Neural crest cell (in vitro differentiated cells): ENCODE results near the gene RALB. TPM values are rescaled to one million over a fixed set of nuclear protein-coding genes. Genes with fewer than 3 reads are reported as not detected.
A peak's percentile ranks its signal among the peaks of the same experiment; 100 is the strongest.
"Not testable (repeated sequence)": the region's sequence is repeated elsewhere in the genome, so short reads cannot be mapped to it uniquely, and the experiment has no call there.

ENCODE experiments used
- DNase-seq: peaks from one replicate; pipeline ENCODE4 v3.0.0; 2021; ENCODE audit warnings: low read depth, mixed read lengths, low spot score
- H3K27ac Mint-ChIP-seq: one replicate; pipeline ENCODE4 v1.8.0; 2021; ENCODE audit warnings: mild to moderate bottlenecking, mixed read lengths; ENCODE audit not compliant: unreplicated experiment
- H3K27me3 Mint-ChIP-seq: 2 replicates; pipeline ENCODE4 v1.8.0; 2021; ENCODE audit warnings: low read depth, mild to moderate bottlenecking, mixed read lengths
- H3K36me3 Mint-ChIP-seq: 2 replicates; pipeline ENCODE4 v1.8.0; 2021; ENCODE audit warnings: low read depth, mild to moderate bottlenecking, mixed read lengths
- H3K4me1 Mint-ChIP-seq: 2 replicates; pipeline ENCODE4 v1.8.0; 2021; ENCODE audit warnings: mixed read lengths
- H3K4me3 Mint-ChIP-seq: one replicate; pipeline ENCODE4 v1.8.0; 2021; ENCODE audit warnings: mild to moderate bottlenecking, mixed read lengths
- H3K9me3 Mint-ChIP-seq: 2 replicates; pipeline ENCODE4 v1.8.0; 2021; ENCODE audit warnings: mixed read lengths
- total RNA-seq: library from RNA; stranded (reverse); gene quantifications from 2 replicates; pipeline ENCODE4 v1.2.1, GENCODE V29; 2021
- TF ChIP-seq, protein P1 (sequence below): fragments of 200-600 bp; sonication (generic); conservative IDR thresholded peaks from 2 replicates; pipeline ENCODE4 v1.5.0; 2021; ENCODE audit warnings: antibody characterized with exemption, mild to moderate bottlenecking

RALB gene
- total RNA-seq, 1 donor from 2014 or later: 29.3 TPM

DNA sequence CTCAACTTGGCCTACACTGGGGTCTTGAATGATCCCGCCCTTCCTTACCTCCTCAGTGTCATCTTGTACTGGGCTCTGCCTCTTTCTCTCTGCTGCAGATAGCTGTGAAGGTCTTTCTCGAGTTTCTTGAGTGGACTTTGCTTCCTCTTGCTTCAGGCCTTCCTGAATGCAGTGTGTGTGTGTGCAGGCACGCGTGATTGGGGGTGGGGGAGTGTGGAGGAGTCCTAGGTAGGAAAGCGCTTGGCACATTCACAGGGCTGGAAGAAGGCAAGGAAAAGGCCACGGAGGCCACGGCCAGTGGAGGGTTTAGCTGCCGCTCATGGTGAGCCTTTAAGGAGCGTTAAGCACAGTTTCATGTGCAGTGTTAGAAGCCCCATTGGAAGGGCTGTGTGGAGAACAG, 5.5 kb downstream of the RALB start:
- Mint-ChIP-seq H3K36me3 (peaks cover 9% of the 10 kb centered on the region), H3K4me3 (no peak overlapping the region), H3K9me3 (peaks cover 2% of the 10 kb centered on the region), H3K4me1 (peaks cover 44% of the 10 kb centered on the region), H3K27me3 (peaks cover 2% of the 10 kb centered on the region), H3K27ac (peak overlapping the region; percentile 74)
- TF ChIP-seq, protein P1, sequence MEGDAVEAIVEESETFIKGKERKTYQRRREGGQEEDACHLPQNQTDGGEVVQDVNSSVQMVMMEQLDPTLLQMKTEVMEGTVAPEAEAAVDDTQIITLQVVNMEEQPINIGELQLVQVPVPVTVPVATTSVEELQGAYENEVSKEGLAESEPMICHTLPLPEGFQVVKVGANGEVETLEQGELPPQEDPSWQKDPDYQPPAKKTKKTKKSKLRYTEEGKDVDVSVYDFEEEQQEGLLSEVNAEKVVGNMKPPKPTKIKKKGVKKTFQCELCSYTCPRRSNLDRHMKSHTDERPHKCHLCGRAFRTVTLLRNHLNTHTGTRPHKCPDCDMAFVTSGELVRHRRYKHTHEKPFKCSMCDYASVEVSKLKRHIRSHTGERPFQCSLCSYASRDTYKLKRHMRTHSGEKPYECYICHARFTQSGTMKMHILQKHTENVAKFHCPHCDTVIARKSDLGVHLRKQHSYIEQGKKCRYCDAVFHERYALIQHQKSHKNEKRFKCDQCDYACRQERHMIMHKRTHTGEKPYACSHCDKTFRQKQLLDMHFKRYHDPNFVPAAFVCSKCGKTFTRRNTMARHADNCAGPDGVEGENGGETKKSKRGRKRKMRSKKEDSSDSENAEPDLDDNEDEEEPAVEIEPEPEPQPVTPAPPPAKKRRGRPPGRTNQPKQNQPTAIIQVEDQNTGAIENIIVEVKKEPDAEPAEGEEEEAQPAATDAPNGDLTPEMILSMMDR: no peak
- no peak for DNase-seq

DNA sequence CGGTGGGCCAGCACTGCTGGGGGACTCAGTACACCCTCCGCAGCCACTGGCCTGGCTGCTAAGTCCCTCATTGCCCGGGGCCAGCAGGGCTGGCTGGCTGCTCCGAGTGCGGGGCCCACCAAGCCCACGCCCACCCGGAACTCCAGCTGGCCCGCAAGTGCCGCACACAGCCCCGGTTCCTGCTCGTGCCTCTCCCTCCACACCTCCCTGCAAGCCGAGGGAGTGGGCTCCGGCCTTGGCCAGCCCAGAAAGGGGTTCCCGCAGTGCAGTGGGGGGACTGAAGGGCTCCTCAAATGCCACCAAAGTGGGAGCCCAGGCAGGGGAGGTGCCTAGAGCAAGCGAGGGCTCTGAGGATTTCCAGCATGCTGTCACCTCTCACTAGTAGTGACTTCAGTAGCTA, 7.3 kb downstream of the RALB start:
- H3K4me1 Mint-ChIP-seq: peaks cover 33% of the 10 kb centered on the region
- H3K36me3 Mint-ChIP-seq, H3K9me3 Mint-ChIP-seq, H3K27ac Mint-ChIP-seq, H3K27me3 Mint-ChIP-seq, DNase-seq, H3K4me3 Mint-ChIP-seq: not testable (repeated sequence)

DNA sequence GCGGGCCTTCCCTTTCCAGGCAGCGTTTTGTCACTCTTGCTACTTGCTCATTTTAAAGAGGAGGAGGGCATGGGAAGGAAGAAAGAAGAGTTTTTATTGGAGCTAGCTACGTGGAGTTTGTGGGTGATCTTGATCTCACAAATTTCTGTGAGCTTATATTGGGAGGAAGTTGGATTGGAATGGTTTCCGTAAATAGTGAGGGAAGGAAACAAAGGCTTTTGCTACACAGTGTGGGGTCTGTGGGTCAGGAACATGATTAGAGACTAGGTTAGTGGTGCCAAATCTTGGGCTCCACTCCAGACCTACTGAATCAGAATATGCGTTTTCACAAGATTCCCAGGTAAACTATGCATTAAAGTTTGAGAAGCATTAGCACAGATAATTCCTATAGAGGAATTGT, 8.1 kb downstream of the RALB start:
- no peak overlapping the region for H3K4me3 Mint-ChIP-seq
- no peak for DNase-seq
- peaks cover 9% of the 10 kb centered on the region for H3K36me3 Mint-ChIP-seq

DNA sequence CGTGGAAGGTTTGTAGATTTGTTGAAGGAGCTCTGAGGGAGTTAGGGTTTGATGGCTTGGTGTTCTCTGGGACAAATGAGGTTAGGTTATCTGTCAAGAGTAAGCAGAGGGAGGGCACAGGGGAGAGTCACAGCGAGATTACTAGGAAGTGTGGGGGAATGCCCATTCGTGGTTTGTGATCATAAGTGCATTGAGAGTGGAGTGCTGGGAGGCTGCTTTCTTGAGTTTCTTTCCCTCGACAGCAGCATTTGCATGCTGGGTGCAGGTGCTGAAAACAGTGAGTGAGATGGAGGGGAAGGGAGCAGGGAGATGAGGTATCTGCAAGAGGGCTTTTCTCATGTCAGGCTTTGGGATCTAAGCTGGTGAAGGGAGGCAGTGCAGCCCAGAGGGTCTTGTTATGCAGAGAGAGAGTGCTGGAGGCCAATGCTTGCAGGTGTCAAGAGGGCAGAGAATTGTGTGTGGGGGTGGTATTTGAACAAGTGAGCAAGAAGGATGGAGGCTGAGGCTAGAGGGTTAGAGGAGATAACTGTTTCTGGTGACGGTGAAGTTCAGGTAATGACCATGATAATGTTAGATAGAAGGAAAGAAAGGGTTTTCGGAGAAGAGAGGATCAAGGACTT, 8.8 kb downstream of the RALB start:
- H3K27ac Mint-ChIP-seq: no peak overlapping the region
- H3K9me3 Mint-ChIP-seq: peaks cover 2% of the 10 kb centered on the region
- TF ChIP-seq, protein P1: no peak
- H3K27me3 Mint-ChIP-seq: no peaks in the 10 kb centered on the region
- no peak overlapping the region for H3K4me3 Mint-ChIP-seq
- H3K36me3 Mint-ChIP-seq: peaks cover 9% of the 10 kb centered on the region
- H3K4me1 Mint-ChIP-seq: peaks cover 23% of the 10 kb centered on the region
- DNase-seq: no peak

More for the DNA sequence above, 8.1 kb downstream of the RALB start:
- Mint-ChIP-seq H3K27me3 (no peaks in the 10 kb centered on the region), H3K27ac (no peak overlapping the region), H3K4me1 (peaks cover 29% of the 10 kb centered on the region), H3K9me3 (peaks cover 2% of the 10 kb centered on the region)
- TF ChIP-seq, protein P1: no peak

DNA sequence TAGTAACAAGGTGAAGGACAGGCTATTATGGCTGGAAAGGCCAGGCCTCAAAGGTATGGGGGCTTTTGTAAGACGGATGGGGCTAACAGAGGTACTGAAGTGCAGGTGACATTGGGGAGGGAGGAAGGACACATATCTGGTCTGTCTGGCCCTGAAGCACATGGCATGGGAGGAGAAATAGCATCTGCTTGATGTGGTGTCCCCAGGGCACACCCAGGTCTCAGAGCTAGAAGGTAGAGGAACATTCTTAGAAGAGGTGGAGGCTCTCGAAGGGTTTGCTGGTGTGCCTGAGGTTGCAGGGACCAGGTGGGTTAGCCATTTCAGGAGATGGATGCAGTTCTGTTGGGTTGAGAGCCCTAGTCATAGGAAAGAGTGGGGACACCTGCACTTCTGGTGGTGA, 9.5 kb downstream of the RALB start:
- TF ChIP-seq, protein P1: no peak
- Mint-ChIP-seq H3K9me3 (peaks cover 2% of the 10 kb centered on the region), H3K27me3 (no peaks in the 10 kb centered on the region), H3K36me3 (peaks cover 9% of the 10 kb centered on the region), H3K27ac (no peak overlapping the region), H3K4me3 (no peak overlapping the region), H3K4me1 (peaks cover 17% of the 10 kb centered on the region)
- no peak for DNase-seq

DNA sequence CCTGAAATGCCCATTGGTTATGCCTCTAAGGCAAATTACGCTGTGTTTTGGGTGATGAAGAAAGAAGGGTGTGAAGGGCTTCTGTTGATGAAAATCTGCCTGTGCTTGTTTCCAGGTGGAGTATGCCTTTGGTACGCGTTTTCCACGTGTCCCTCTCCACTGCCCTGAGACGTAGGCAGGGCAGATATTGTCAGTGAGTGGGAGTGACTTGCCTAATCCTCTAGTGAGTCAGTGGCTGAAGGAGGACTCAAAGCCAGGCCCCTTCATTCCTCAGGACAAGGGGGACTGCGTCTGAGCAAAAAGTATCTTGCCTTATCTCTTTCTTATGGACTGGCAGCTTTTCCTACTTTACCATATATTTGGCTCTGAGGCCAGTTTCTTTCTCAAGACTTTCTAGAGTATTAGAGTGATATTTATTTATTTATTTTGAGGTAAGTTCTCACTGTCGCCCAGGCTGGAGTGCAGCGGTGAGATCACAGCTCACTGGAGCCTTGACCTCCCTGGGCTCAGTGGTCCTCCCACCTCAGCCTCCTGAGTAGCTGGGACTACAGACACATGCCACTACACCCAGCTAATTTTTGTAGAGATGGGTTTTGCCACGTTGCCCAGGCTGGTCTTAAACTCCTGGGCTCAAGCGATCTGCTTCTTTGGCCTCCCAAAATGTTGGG, 10.2 kb downstream of the RALB start:
- Mint-ChIP-seq H3K4me3 (no peak overlapping the region), H3K27ac (no peak overlapping the region), H3K27me3 (no peaks in the 10 kb centered on the region), H3K9me3 (peaks cover 2% of the 10 kb centered on the region), H3K4me1 (peaks cover 10% of the 10 kb centered on the region), H3K36me3 (peaks cover 9% of the 10 kb centered on the region)
- TF ChIP-seq, protein P1: no peak
- no peak for DNase-seq
